ENCODE results near the gene SRPRB. TPM values are rescaled to one million over a fixed set of nuclear protein-coding genes. Genes with fewer than 3 reads are reported as not detected.
A peak's percentile ranks its signal among the peaks of the same experiment; 100 is the strongest.

The SRPRB gene
- total RNA-seq, 1 experiment from 2014 or later: 73.5 TPM

DNA sequence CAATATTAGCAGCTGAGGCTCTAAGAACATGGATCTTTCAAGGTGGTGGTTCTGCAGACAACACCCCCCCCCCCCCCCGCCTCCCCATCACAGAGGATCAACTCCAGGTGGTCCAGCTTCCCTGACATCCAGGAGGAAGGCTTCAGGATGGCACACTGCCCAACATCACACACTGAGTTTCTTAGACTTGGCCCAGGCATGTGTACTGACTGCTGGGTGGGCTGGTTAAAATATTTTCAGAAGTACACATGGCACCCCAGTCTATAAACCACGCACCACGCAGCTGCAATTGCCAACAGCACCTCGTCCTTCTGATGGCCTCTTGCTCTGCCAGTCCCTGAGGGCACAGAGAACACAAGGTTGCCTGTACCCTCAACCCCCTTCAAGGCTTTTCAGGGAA, 22.1 kb downstream of the SRPRB start:
- ATAC-seq: no peak
- no peak for DNase-seq (ENCODE audit: low read depth, low spot score)
- CTCF ChIA-PET: no interaction called here
- no peaks in the 10 kb centered on the region for H3K4me1 ChIP-seq (ENCODE audit: control insufficient read depth, insufficient read depth, low read length)
- BruUV-seq (replicated peaks): no TSS peak
- intact Hi-C loops (cut with micrococcal nuclease; ENCODE audit: unreplicated experiment) (no loop called here), in situ Hi-C loops (cut with HindIII; ENCODE audit: low pct_unique_long_range_greater_than_20kb, low sequenced_read_pairs) (no loop called here)
- H3K27ac ChIP-seq (ENCODE audit: low read length): no peak overlapping the region
- TF ChIP-seq, protein P1, sequence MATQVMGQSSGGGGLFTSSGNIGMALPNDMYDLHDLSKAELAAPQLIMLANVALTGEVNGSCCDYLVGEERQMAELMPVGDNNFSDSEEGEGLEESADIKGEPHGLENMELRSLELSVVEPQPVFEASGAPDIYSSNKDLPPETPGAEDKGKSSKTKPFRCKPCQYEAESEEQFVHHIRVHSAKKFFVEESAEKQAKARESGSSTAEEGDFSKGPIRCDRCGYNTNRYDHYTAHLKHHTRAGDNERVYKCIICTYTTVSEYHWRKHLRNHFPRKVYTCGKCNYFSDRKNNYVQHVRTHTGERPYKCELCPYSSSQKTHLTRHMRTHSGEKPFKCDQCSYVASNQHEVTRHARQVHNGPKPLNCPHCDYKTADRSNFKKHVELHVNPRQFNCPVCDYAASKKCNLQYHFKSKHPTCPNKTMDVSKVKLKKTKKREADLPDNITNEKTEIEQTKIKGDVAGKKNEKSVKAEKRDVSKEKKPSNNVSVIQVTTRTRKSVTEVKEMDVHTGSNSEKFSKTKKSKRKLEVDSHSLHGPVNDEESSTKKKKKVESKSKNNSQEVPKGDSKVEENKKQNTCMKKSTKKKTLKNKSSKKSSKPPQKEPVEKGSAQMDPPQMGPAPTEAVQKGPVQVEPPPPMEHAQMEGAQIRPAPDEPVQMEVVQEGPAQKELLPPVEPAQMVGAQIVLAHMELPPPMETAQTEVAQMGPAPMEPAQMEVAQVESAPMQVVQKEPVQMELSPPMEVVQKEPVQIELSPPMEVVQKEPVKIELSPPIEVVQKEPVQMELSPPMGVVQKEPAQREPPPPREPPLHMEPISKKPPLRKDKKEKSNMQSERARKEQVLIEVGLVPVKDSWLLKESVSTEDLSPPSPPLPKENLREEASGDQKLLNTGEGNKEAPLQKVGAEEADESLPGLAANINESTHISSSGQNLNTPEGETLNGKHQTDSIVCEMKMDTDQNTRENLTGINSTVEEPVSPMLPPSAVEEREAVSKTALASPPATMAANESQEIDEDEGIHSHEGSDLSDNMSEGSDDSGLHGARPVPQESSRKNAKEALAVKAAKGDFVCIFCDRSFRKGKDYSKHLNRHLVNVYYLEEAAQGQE (IDR thresholded peaks at IDR 0.05; ENCODE audit: insufficient read depth in 1 of 2, low read depth in 2 of 2, low read length in 1 of 2): no peak
- TF ChIP-seq, protein P2, sequence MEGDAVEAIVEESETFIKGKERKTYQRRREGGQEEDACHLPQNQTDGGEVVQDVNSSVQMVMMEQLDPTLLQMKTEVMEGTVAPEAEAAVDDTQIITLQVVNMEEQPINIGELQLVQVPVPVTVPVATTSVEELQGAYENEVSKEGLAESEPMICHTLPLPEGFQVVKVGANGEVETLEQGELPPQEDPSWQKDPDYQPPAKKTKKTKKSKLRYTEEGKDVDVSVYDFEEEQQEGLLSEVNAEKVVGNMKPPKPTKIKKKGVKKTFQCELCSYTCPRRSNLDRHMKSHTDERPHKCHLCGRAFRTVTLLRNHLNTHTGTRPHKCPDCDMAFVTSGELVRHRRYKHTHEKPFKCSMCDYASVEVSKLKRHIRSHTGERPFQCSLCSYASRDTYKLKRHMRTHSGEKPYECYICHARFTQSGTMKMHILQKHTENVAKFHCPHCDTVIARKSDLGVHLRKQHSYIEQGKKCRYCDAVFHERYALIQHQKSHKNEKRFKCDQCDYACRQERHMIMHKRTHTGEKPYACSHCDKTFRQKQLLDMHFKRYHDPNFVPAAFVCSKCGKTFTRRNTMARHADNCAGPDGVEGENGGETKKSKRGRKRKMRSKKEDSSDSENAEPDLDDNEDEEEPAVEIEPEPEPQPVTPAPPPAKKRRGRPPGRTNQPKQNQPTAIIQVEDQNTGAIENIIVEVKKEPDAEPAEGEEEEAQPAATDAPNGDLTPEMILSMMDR (IDR thresholded peaks at IDR 0.05): no peak
- TF ChIP-seq POLR2AphosphoS5 (IDR thresholded peaks at IDR 0.05; ENCODE audit: low read depth, low read length): no peak
- no peak for TF ChIP-seq SIN3A (IDR thresholded peaks at IDR 0.05; ENCODE audit: borderline replicate concordance, insufficient read depth, low read depth, low read length)
- no peak for TF ChIP-seq TCF7L2 (IDR thresholded peaks at IDR 0.05; ENCODE audit: low read depth, low read length)
- H3K27me3 ChIP-seq (ENCODE audit: control insufficient read depth, insufficient read depth, low read length): no peaks in the 10 kb centered on the region
- POLR2A ChIA-PET: no interaction called here
- no peaks in the 10 kb centered on the region for H3K9me3 ChIP-seq (ENCODE audit: control insufficient read depth, insufficient read depth, low read depth, low read length)
- no peak overlapping the region for H3K4me3 ChIP-seq (ENCODE audit: low read depth in 2 of 2, low read length in 2 of 2)
- H3K36me3 ChIP-seq (ENCODE audit: control insufficient read depth, insufficient read depth, low read length): no peaks in the 10 kb centered on the region

DNA sequence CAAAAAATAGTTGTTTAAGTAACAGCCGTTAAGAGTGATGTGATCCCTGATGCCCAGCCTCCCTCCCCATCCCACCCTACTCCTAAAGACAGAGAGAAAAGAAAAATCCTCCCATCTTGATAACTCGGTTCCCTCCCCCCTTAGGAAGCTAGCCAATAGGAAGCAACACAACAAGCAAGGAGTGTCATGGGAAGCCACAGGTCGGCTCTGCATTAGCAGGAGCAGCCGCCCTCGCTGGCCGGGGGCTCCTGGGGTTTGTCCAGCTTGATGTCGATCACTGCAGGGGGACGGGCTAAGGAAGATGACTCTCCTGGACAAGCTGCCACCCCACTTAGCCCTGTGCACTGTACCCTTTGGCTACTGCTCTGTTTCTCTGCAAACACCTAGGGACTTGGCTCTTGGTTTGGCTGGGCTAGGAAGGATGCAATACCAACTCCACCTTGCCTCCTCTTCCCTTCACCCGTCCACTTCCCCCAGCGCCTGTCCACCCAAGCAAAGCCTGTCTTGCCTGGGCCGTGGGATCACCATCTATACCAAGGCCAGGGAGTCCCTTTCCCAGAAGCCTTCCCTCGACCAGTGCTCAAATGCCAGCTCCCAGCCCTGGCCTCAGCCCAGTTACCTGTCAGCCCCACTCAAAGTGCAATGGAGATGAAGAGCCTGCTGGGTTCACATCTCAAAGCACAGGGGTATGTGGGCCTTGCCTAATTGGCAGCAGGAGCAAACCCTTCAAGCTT, 23.1 kb downstream of the SRPRB start:
- Histone ChIP-seq H3K36me3 (ENCODE audit: control insufficient read depth, insufficient read depth, low read length) (no peaks in the 10 kb centered on the region), H3K4me3 (ENCODE audit: low read depth in 2 of 2, low read length in 2 of 2) (no peak overlapping the region), H3K9me3 (ENCODE audit: control insufficient read depth, insufficient read depth, low read depth, low read length) (no peaks in the 10 kb centered on the region), H3K27me3 (ENCODE audit: control insufficient read depth, insufficient read depth, low read length) (no peaks in the 10 kb centered on the region), H3K4me1 (ENCODE audit: control insufficient read depth, insufficient read depth, low read length) (no peaks in the 10 kb centered on the region), H3K27ac (ENCODE audit: low read length) (no peak overlapping the region)
- BruUV-seq (replicated peaks): no TSS peak
- CTCF ChIA-PET: no interaction called here
- POLR2A ChIA-PET: no interaction called here
- TF ChIP-seq SIN3A (IDR thresholded peaks at IDR 0.05; ENCODE audit: borderline replicate concordance, insufficient read depth, low read depth, low read length): no peak
- no peak for TF ChIP-seq POLR2AphosphoS5 (IDR thresholded peaks at IDR 0.05; ENCODE audit: low read depth, low read length)
- TF ChIP-seq, protein P1 (IDR thresholded peaks at IDR 0.05; ENCODE audit: insufficient read depth in 1 of 2, low read depth in 2 of 2, low read length in 1 of 2): no peak
- no peak for TF ChIP-seq TCF7L2 (IDR thresholded peaks at IDR 0.05; ENCODE audit: low read depth, low read length)
- peak; percentile 9; the same call in 1 of the 2 replicates for ATAC-seq
- in situ Hi-C loops (cut with HindIII; ENCODE audit: low pct_unique_long_range_greater_than_20kb, low sequenced_read_pairs) (no loop called here), intact Hi-C loops (cut with micrococcal nuclease; ENCODE audit: unreplicated experiment) (no loop called here)
- no peak for DNase-seq (ENCODE audit: low read depth, low spot score)

Data from Panc1 (cell line).